DOHH2 (cell line): Measurements from ENCODE around the gene ZNF536.

Experiments
- H3F3A ChIP-seq: fragments of 200-600 bp; sonication (generic), shearing (Covaris generic); 2 replicates; pipeline ENCODE4 v1.6.0; 2016; ENCODE audit warnings: antibody characterized with exemption, mild to moderate bottlenecking; ENCODE audit not compliant: control insufficient read depth, insufficient read depth
- H3K27ac ChIP-seq: fragments of 200-600 bp; sonication (generic); 2 replicates; pipeline ENCODE4 v1.5.1; 2014; ENCODE audit warnings: low read depth, mild to moderate bottlenecking, low read length, moderate library complexity
- H3K27me3 ChIP-seq: fragments of 200-600 bp; sonication (generic); 2 replicates; pipeline ENCODE4 v1.6.1; 2014; ENCODE audit warnings: mild to moderate bottlenecking, low read length, mixed read lengths; ENCODE audit not compliant: control insufficient read depth
- H3K36me3 ChIP-seq: fragments of 200-600 bp; sonication (generic); 2 replicates; pipeline ENCODE4 v1.6.1; 2014; ENCODE audit warnings: mild to moderate bottlenecking, low read length, moderate library complexity, mixed read lengths; ENCODE audit not compliant: control insufficient read depth
- H3K4me1 ChIP-seq: fragments of 200-600 bp; sonication (generic); 2 replicates; pipeline ENCODE4 v1.6.1; 2014; ENCODE audit warnings: mild to moderate bottlenecking, low read length, mixed read lengths; ENCODE audit not compliant: control insufficient read depth
- H3K4me2 ChIP-seq: fragments of 200-600 bp; sonication (generic); 2 replicates; pipeline ENCODE4 v1.6.0; 2014; ENCODE audit warnings: mild to moderate bottlenecking, low read length, moderate library complexity
- H3K4me3 ChIP-seq: fragments of 200-600 bp; sonication (generic); 2 replicates; pipeline ENCODE4 v1.5.1; 2014; ENCODE audit warnings: mild to moderate bottlenecking, low read length, mixed read lengths
- H3K79me2 ChIP-seq: fragments of 200-600 bp; sonication (generic); 2 replicates; pipeline ENCODE4 v1.6.1; 2014; ENCODE audit warnings: mild to moderate bottlenecking, low read length, mixed read lengths; ENCODE audit not compliant: control insufficient read depth
- H3K9me2 ChIP-seq: fragments of 200-600 bp; sonication (generic); replicated peaks from 2 replicates; pipeline ENCODE4 v1.6.1; 2014; ENCODE audit warnings: mild to moderate bottlenecking, low read length, mixed read lengths; ENCODE audit not compliant: control insufficient read depth
- H3K9me3 ChIP-seq: fragments of 200-600 bp; sonication (generic); 2 replicates; pipeline ENCODE4 v1.6.1; 2014; ENCODE audit warnings: antibody characterized with exemption, low read length, mixed read lengths; ENCODE audit not compliant: control insufficient read depth, insufficient read depth
- H4K20me1 ChIP-seq: fragments of 200-600 bp; sonication (generic); 2 replicates; pipeline ENCODE4 v1.6.0; 2014; ENCODE audit warnings: low read depth, mild to moderate bottlenecking, antibody characterized with exemption, low read length, moderate library complexity; ENCODE audit not compliant: control insufficient read depth, insufficient read depth
- CTCF ChIP-seq: fragments of 200-600 bp; sonication (generic); IDR thresholded peaks from one replicate; pipeline ENCODE4 v1.5.1; 2014; ENCODE audit warnings: antibody characterized with exemption, mild to moderate bottlenecking, low read depth, low read length; ENCODE audit not compliant: poor library complexity, severe bottlenecking
- EZH2phosphoT487 ChIP-seq: fragments of 200-600 bp; sonication (generic); IDR thresholded peaks from 2 replicates; pipeline ENCODE4 v1.6.1; 2017; ENCODE audit warnings: borderline replicate concordance, mild to moderate bottlenecking, antibody characterized with exemption, low read length, moderate library complexity, mixed read lengths

Gene ZNF536

DNA sequence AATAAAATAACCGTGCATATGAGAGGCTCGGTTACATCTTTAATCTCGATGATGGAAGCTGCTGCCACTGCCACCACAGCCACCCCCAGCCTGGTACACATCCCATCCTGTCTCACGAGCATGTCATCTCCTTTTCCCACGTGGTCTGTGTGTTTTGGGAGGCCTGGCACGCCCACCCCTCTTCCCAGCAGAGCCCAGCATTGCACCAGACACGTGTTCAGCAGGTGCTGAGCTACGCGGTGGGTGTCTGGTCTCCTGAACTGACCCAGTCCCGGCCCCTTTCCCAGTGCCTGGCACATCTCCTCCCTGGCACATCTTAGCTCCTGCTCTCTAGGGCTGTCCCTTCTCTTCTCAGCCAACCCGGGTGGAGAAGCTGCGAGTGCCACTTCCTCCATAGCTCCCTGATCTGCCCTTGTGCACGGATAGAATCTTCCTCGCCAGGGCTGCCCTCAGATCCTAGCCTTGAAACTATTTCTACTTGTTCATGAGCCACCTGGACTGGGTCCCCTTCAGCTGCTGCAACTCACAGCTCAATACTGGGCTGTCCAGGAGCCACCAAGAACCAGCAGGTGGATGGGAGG is 36.8 kb upstream of the ZNF536 start:
- H3K4me3 ChIP-seq: no peak overlapping the region
- H3K36me3 ChIP-seq: no peaks in the 10 kb centered on the region
- H3F3A ChIP-seq: no peaks in the 10 kb centered on the region
- H3K9me2 ChIP-seq: no peaks in the 10 kb centered on the region
- no peaks in the 10 kb centered on the region for H3K79me2 ChIP-seq
- no peak overlapping the region for H3K27ac ChIP-seq
- no peaks in the 10 kb centered on the region for H3K4me1 ChIP-seq
- H3K9me3 ChIP-seq: no peaks in the 10 kb centered on the region
- no peaks in the 10 kb centered on the region for H4K20me1 ChIP-seq
- no peaks in the 10 kb centered on the region for H3K27me3 ChIP-seq
- no peak for TF ChIP-seq EZH2phosphoT487
- no peak for TF ChIP-seq CTCF
- no peak overlapping the region for H3K4me2 ChIP-seq

DNA sequence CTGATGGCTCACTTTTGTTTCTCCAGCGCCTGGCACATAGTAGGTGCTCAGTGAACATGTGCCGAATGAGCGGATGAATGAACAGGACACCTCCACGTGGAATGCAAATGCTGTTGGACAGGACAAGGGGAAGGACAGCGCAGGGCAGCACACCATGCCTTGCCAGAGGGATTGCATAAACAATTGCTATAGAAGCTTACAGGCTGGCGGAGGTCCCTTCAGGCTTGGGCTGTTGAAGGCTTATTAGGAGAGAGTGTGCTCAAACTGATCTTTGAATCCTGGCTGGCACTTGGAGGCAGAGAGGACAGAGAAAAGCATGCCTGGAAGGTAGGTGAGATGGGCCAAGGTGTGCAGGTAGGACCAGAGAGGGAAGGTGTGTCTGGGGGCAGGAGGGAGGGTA is 35.9 kb upstream of the ZNF536 start:
- H3K36me3 ChIP-seq: no peaks in the 10 kb centered on the region
- H4K20me1 ChIP-seq: no peaks in the 10 kb centered on the region
- no peaks in the 10 kb centered on the region for H3F3A ChIP-seq
- no peaks in the 10 kb centered on the region for H3K4me1 ChIP-seq
- H3K27ac ChIP-seq: no peak overlapping the region
- H3K79me2 ChIP-seq: no peaks in the 10 kb centered on the region
- no peak overlapping the region for H3K4me3 ChIP-seq
- H3K9me2 ChIP-seq: no peaks in the 10 kb centered on the region
- no peaks in the 10 kb centered on the region for H3K9me3 ChIP-seq
- no peak for TF ChIP-seq EZH2phosphoT487
- TF ChIP-seq CTCF: no peak
- H3K27me3 ChIP-seq: no peaks in the 10 kb centered on the region
- no peak overlapping the region for H3K4me2 ChIP-seq

DNA sequence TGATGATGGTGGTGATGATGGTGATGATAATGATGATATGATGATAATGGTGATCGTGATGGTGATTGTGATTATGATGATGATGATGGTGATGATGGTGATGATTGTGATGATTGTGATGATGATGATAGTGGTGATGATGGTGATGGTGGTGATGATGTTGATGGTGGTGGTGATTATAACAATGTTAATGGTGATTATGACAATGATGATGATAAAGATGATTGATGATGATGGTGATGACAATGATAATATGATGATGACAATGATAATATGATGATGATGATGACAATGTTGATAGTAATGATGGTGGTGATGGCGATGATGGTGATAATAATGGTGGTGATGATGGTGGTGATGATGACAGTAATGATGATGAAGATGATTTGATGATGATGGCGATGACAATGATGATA is 34.1 kb upstream of the ZNF536 start:
- no peak overlapping the region for H3K27ac ChIP-seq
- H4K20me1 ChIP-seq: no peaks in the 10 kb centered on the region
- H3K9me3 ChIP-seq: no peaks in the 10 kb centered on the region
- H3K27me3 ChIP-seq: no peaks in the 10 kb centered on the region
- no peaks in the 10 kb centered on the region for H3K79me2 ChIP-seq
- H3K4me3 ChIP-seq: no peak overlapping the region
- no peaks in the 10 kb centered on the region for H3K36me3 ChIP-seq
- no peaks in the 10 kb centered on the region for H3K9me2 ChIP-seq
- no peaks in the 10 kb centered on the region for H3F3A ChIP-seq
- H3K4me2 ChIP-seq: no peak overlapping the region
- H3K4me1 ChIP-seq: no peaks in the 10 kb centered on the region
- TF ChIP-seq CTCF: no peak
- no peak for TF ChIP-seq EZH2phosphoT487
